ENCODE measurements around the gene ECI1. TPM values are rescaled to one million over a fixed set of nuclear protein-coding genes. Genes with fewer than 3 reads are reported as not detected.

ECI1 gene
- total RNA-seq, 1 experiment from 2014 or later, result 95.4 TPM

DNA sequence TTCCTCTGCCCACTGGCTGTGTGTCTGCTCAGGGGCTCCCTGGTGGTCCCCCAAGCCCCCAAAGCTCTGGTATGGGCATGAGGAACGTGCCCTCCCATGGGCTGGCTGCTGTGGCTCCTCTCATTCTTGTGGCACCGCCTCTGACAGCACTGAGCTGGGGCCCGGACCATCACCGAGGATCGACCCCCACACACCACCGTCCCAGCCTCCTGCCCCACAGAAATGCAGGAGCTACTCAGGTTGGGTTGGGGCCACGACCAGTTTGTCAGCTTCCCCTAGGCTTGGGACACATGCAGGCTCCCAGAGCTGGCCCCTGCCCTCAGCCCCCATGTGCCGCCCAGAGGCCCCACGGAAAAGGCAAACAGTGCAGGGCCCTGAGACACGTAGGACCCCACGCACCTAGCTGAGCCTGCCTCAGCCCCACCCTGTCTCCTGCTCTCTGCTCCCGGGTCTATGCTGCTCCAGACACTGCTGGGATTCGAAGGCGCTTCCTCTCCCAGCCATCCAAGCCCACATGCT is 51.7 kb downstream of the ECI1 start:
- no peak overlapping the region for H3K14ac ChIP-seq (ENCODE audit: insufficient read depth, low read length)
- no peak overlapping the region for H2BK20ac ChIP-seq (ENCODE audit: low read depth, low read length, poor library complexity, severe bottlenecking)
- Mint-ChIP-seq H3K9me3 (peaks cover 0 to 9% of the 10 kb centered on the region in 2 experiments; a peak in 1 of 5 replicates), H3K27ac (no peak overlapping the region), H3K27me3 (ENCODE audit: low read depth) (peaks cover 67% of the 10 kb centered on the region), H3K4me1 (peaks cover 7 to 8% of the 10 kb centered on the region in 2 experiments; a peak in 3 of 4 replicates), H3K4me3 (no peak overlapping the region), H3K36me3 (ENCODE audit: insufficient read depth in 1 of 3, low read depth in 3 of 3) (no peaks in the 10 kb centered on the region)
- H2BK12ac ChIP-seq (ENCODE audit: insufficient read length, low read depth, low read length), result no peak overlapping the region
- TF ChIP-seq, protein P1, sequence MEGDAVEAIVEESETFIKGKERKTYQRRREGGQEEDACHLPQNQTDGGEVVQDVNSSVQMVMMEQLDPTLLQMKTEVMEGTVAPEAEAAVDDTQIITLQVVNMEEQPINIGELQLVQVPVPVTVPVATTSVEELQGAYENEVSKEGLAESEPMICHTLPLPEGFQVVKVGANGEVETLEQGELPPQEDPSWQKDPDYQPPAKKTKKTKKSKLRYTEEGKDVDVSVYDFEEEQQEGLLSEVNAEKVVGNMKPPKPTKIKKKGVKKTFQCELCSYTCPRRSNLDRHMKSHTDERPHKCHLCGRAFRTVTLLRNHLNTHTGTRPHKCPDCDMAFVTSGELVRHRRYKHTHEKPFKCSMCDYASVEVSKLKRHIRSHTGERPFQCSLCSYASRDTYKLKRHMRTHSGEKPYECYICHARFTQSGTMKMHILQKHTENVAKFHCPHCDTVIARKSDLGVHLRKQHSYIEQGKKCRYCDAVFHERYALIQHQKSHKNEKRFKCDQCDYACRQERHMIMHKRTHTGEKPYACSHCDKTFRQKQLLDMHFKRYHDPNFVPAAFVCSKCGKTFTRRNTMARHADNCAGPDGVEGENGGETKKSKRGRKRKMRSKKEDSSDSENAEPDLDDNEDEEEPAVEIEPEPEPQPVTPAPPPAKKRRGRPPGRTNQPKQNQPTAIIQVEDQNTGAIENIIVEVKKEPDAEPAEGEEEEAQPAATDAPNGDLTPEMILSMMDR (conservative IDR thresholded peaks at IDR 0.05), result no peak
- no peak overlapping the region for H3K56ac ChIP-seq (ENCODE audit: insufficient read length, low read depth, low read length)
- H3K23me2 ChIP-seq (ENCODE audit: insufficient read length, low read depth, low read length, poor library complexity, severe bottlenecking), result peaks cover 8% of the 10 kb centered on the region
- H3K9ac ChIP-seq (ENCODE audit: extremely low read depth, insufficient read length, low read length), result no peak overlapping the region
- H3T11ph ChIP-seq (ENCODE audit: low read length), result no peak overlapping the region
- no peaks in the 10 kb centered on the region for H3K9me3 ChIP-seq (ENCODE audit: control insufficient read depth, low read depth, low read length)
- no peaks in the 10 kb centered on the region for H3K4me1 ChIP-seq (ENCODE audit: insufficient read depth, low read length)
- H2AK5ac ChIP-seq (ENCODE audit: insufficient read length, low read length), result no peak overlapping the region
- H4K5ac ChIP-seq (ENCODE audit: insufficient read length, low read depth, low read length), result no peak overlapping the region
- H3K79me2 ChIP-seq (ENCODE audit: insufficient read depth, low read length), result no peaks in the 10 kb centered on the region
- peaks cover 8% of the 10 kb centered on the region; the same call in 1 of the 2 replicates for H3K27me3 ChIP-seq (ENCODE audit: insufficient read depth, low read length)
- no CpG with 5 or more reads among the region's 14 CpGs for WGBS (ENCODE audit: extremely low coverage, insufficient read length, low lambda C conversion rate)
- DNase-seq, result no peak
- H3K23ac ChIP-seq (ENCODE audit: insufficient read length, low read depth, low read length), result no peak overlapping the region
- no peak overlapping the region for H2AFZ ChIP-seq (ENCODE audit: low read length)
- H4K91ac ChIP-seq (ENCODE audit: insufficient read length, low read depth, low read length), result no peak overlapping the region
- H2BK15ac ChIP-seq (ENCODE audit: low read depth, low read length), result no peak overlapping the region
- H4K20me1 ChIP-seq (ENCODE audit: control insufficient read depth, insufficient read depth, insufficient read length), result no peaks in the 10 kb centered on the region
- H4K8ac ChIP-seq (replicated peaks; ENCODE audit: insufficient read length, low read depth, low read length), result no peak overlapping the region
- no peak overlapping the region for H3K4me2 ChIP-seq (ENCODE audit: insufficient read depth, insufficient read length, low read length)
- H3K79me1 ChIP-seq (ENCODE audit: insufficient read depth, low read depth, low read length, poor library complexity, severe bottlenecking), result no peaks in the 10 kb centered on the region
- H2BK120ac ChIP-seq (ENCODE audit: low read depth, low read length, poor library complexity, severe bottlenecking), result no peak overlapping the region
- no peak overlapping the region for H2BK5ac ChIP-seq (ENCODE audit: insufficient read length, low read length)
- H3K18ac ChIP-seq (ENCODE audit: insufficient read length, low read depth, low read length), result no peak overlapping the region
- H3K4ac ChIP-seq (ENCODE audit: low read depth, low read length), result no peak overlapping the region
- H3K27ac ChIP-seq (ENCODE audit: insufficient read length, low read depth, low read length), result no peak overlapping the region
